Measurements from ENCODE around the gene ZNF474.

DNA sequence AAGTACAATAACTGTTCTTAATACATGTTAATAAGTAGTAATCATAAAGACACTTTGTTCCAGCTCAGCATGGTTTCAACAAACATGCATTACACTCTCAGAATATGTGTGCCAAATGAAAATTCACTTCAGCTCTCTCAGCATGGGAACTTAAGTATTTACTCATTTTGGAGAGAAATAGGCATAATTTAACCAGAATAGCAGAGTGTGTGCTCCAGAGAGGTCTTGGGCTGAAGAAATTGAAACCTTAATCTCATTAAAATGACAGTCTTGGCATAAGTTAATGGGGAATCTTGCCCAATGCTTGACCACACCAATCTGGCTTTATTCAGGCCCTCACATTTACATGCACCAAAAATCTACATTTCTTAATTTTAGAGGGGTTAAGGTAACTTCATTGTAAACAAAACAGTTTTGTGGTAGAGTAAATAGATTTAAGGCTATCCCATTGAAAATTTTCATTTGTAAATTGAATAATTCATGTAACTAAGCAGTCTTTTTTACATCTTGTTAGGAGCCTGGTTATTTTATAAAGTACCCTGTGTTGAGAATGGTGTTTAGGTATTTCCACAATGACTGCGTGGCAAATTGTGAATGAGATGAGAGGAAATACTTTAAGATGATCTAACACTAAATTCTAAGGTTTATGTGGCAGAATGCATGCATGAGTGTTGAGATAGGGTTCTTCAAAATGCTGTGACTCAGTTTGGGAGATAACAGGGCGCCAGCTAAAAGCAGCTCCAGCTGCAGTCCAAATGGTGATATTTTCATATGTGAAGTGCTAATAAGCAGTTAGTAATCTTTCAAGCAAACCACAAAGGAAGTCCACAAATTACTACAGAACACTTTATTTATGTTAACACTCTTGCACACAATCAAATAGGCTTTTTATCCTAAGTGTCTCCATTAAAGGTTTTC is 40.0 kb upstream of the ZNF474 start:
- TF ChIP-seq, protein P1, sequence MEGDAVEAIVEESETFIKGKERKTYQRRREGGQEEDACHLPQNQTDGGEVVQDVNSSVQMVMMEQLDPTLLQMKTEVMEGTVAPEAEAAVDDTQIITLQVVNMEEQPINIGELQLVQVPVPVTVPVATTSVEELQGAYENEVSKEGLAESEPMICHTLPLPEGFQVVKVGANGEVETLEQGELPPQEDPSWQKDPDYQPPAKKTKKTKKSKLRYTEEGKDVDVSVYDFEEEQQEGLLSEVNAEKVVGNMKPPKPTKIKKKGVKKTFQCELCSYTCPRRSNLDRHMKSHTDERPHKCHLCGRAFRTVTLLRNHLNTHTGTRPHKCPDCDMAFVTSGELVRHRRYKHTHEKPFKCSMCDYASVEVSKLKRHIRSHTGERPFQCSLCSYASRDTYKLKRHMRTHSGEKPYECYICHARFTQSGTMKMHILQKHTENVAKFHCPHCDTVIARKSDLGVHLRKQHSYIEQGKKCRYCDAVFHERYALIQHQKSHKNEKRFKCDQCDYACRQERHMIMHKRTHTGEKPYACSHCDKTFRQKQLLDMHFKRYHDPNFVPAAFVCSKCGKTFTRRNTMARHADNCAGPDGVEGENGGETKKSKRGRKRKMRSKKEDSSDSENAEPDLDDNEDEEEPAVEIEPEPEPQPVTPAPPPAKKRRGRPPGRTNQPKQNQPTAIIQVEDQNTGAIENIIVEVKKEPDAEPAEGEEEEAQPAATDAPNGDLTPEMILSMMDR (IDR thresholded peaks at IDR 0.05), result no peak
- no peak for TF ChIP-seq POLR2AphosphoS5 (IDR thresholded peaks at IDR 0.05)
